CD14-positive monocyte (primary cell): ENCODE measurements around the gene DCLK2. TPM values are rescaled to one million over a fixed set of nuclear protein-coding genes. Genes with fewer than 3 reads are reported as not detected.

Source experiments
- DNase-seq, 3 donors: peaks; one replicate each; pipeline ENCODE4 v3.0.0-alpha.2; 2011 to 2022
- H2AFZ ChIP-seq: 2 replicates; pipeline ENCODE4 v1.6.0; 2012; ENCODE audit warnings: mild to moderate bottlenecking, low read depth, low read length, inconsistent platforms; ENCODE audit not compliant: insufficient read depth, poor library complexity, severe bottlenecking
- H3K27ac ChIP-seq, 2 donors: 1 replicate in 1 of 2; 2 replicates in 1 of 2; pipeline ENCODE4 v1.5.1; 2012 to 2013; ENCODE audit warnings: low read length in 2 of 2, control low read depth in 1 of 2, inconsistent platforms in 1 of 2, low read depth in 1 of 2, mild to moderate bottlenecking in 1 of 2
- H3K27me3 ChIP-seq, 2 donors: one replicate each; pipeline versions ENCODE4 v1.6.0 to v1.6.1; 2011 to 2013; ENCODE audit warnings: low read length in 2 of 2; ENCODE audit not compliant: control insufficient read depth in 2 of 2, insufficient read depth in 2 of 2
- H3K36me3 ChIP-seq, 2 donors: replicated peaks in 1 of 2; 1 replicate in 1 of 2; 2 replicates in 1 of 2; pipeline versions ENCODE4 v1.5.1 to v1.6.1; 2012 to 2013; ENCODE audit warnings: low read length in 2 of 2, control low read depth in 1 of 2, inconsistent platforms in 1 of 2, mild to moderate bottlenecking in 1 of 2; ENCODE audit not compliant: insufficient read depth in 2 of 2, control insufficient read depth in 1 of 2
- H3K4me1 ChIP-seq, 2 donors: 1 replicate in 1 of 2; 2 replicates in 1 of 2; pipeline versions ENCODE4 v1.5.1 to v1.6.1; 2012 to 2013; ENCODE audit warnings: low read length in 2 of 2, control low read depth in 1 of 2, inconsistent platforms in 1 of 2, mild to moderate bottlenecking in 1 of 2, moderate library complexity in 1 of 2; ENCODE audit not compliant: insufficient read depth in 2 of 2, control insufficient read depth in 1 of 2
- H3K4me2 ChIP-seq: replicated peaks from 2 replicates; pipeline ENCODE3; 2012; ENCODE audit warnings: low read length, moderate library complexity, mild to moderate bottlenecking; ENCODE audit not compliant: poor library complexity, severe bottlenecking; ENCODE audit errors: extremely low read depth
- H3K4me3 ChIP-seq, 3 experiments: fragments of 200-600 bp in 1 of 3; sonication (generic) in 1 of 3; replicated peaks in 1 of 3; 1 replicate in 2 of 3; 2 replicates in 1 of 3; pipeline ENCODE4 v1.5.1; 2011 to 2013; ENCODE audit warnings: low read length in 3 of 3, mild to moderate bottlenecking in 3 of 3, control low read depth in 2 of 3, low read depth in 2 of 3, inconsistent platforms in 1 of 3, moderate library complexity in 1 of 3
- H3K79me2 ChIP-seq: 2 replicates; pipeline ENCODE4 v1.6.0; 2012; ENCODE audit warnings: mild to moderate bottlenecking, control low read depth, inconsistent platforms, low read length, moderate library complexity; ENCODE audit not compliant: insufficient read depth
- H3K9ac ChIP-seq: 2 replicates; pipeline ENCODE4 v1.6.0; 2017; ENCODE audit warnings: low read length, mild to moderate bottlenecking; ENCODE audit not compliant: insufficient read depth, poor library complexity, severe bottlenecking
- H3K9me3 ChIP-seq, 2 donors: replicated peaks in 1 of 2; 1 replicate in 1 of 2; 2 replicates in 1 of 2; pipeline versions ENCODE4 v1.5.1 to v1.6.1; 2012 to 2013; ENCODE audit warnings: low read length in 2 of 2, control low read depth in 1 of 2; ENCODE audit not compliant: control insufficient read depth in 1 of 2, insufficient read depth in 1 of 2
- H4K20me1 ChIP-seq: 2 replicates; pipeline ENCODE4 v1.6.0; 2012; ENCODE audit warnings: mild to moderate bottlenecking, low read length, control low read depth, moderate library complexity; ENCODE audit not compliant: insufficient read depth
- H3K27ac Mint-ChIP-seq, 7 donors: one replicate each; pipeline ENCODE4 v1.8.0; 2020; ENCODE audit warnings: mild to moderate bottlenecking in 7 of 7, mixed read lengths in 7 of 7, moderate library complexity in 6 of 7, inconsistent platforms in 2 of 7
- H3K27me3 Mint-ChIP-seq, 3 donors: one replicate each; pipeline ENCODE4 v1.8.0; 2021 to 2022; ENCODE audit warnings: low read depth in 3 of 3, mild to moderate bottlenecking in 3 of 3, mixed read lengths in 3 of 3, moderate library complexity in 3 of 3, inconsistent platforms in 1 of 3
- H3K36me3 Mint-ChIP-seq, 2 donors: one replicate each; pipeline ENCODE4 v1.8.0; 2020; ENCODE audit warnings: mixed read lengths in 2 of 2, inconsistent platforms in 1 of 2, mild to moderate bottlenecking in 1 of 2
- H3K4me1 Mint-ChIP-seq: one replicate; pipeline ENCODE4 v1.8.0; 2020; ENCODE audit warnings: mild to moderate bottlenecking, mixed read lengths
- H3K4me3 Mint-ChIP-seq, 2 donors: one replicate each; pipeline ENCODE4 v1.8.0; 2020; ENCODE audit warnings: mild to moderate bottlenecking in 2 of 2, mixed read lengths in 2 of 2, moderate library complexity in 1 of 2
- H3K9me3 Mint-ChIP-seq, 7 donors: one replicate each; pipeline ENCODE4 v1.8.0; 2020 to 2022; ENCODE audit warnings: mixed read lengths in 7 of 7, mild to moderate bottlenecking in 6 of 7, moderate library complexity in 6 of 7, inconsistent platforms in 2 of 7
- WGBS: methylation state at CpG from one replicate; pipeline ENCODE4 v1.1.5; 2013; ENCODE audit warnings: missing lambda C conversion rate; ENCODE audit not compliant: insufficient coverage; 5-methylcytosine and 5-hydroxymethylcytosine counted together
- intact Hi-C, 2 donors: fragments of 100-400 bp; cut with micrococcal nuclease; formaldehyde crosslinking; loops; one replicate each; pipeline versions ENCODE4 v1.15.0 to v1.15.1; 2023
- polyA plus RNA-seq, 3 donors: library from polyadenylated mRNA; depleted of rRNA in 1 of 3; unstranded in 2 of 3; stranded (reverse) in 1 of 3; fragments of 300-500 nt in 2 of 3; fragments of >200 nt in 1 of 3; fragmentation: Illumina TruSeq in 2 of 3; gene quantifications; 1 replicate in 2 of 3; 2 replicates in 1 of 3; pipeline ENCODE4 v1.2.3, GENCODE V29; 2012 to 2021
- TF ChIP-seq, protein P1 (sequence below): fragments of 200-600 bp; IDR thresholded peaks from one replicate; pipeline ENCODE4 v1.8.0; 2022; ENCODE audit warnings: antibody characterized with exemption, mild to moderate bottlenecking

The DCLK2 gene
- polyA plus RNA-seq, 3 donors: 0.13 TPM; not detected in 2

DNA sequence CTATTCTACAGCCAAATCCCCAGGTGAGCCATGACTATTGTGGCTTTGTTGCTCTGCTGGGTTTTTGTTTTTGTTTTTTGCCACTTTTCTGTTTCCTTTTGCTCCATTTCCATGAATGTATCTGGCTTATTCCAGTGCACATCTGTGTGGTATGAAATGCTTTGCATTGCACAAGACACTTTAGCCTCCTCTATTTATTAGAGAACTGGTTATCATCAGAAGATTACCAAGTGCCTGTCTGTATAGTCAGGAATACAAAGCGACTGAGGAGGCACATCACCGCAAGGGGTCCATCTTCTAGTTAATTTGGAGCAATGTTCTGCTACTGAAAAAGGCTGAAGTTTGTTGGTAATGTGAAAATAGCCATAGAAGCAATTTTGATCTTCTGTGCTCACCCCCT lies 120.8 kb downstream of the DCLK2 start:
- Histone ChIP-seq H3K27me3 (no peaks in the 10 kb centered on the region), H3K4me2 (no peak overlapping the region), H3K36me3 (no peaks in the 10 kb centered on the region), H3K27ac (no peak overlapping the region), H3K9me3 (no peaks in the 10 kb centered on the region), H3K4me3 (no peak overlapping the region), H3K79me2 (no peaks in the 10 kb centered on the region), H3K9ac (no peak overlapping the region), H3K4me1 (no peaks in the 10 kb centered on the region), H4K20me1 (no peaks in the 10 kb centered on the region), H2AFZ (no peak overlapping the region)
- TF ChIP-seq, protein P1, sequence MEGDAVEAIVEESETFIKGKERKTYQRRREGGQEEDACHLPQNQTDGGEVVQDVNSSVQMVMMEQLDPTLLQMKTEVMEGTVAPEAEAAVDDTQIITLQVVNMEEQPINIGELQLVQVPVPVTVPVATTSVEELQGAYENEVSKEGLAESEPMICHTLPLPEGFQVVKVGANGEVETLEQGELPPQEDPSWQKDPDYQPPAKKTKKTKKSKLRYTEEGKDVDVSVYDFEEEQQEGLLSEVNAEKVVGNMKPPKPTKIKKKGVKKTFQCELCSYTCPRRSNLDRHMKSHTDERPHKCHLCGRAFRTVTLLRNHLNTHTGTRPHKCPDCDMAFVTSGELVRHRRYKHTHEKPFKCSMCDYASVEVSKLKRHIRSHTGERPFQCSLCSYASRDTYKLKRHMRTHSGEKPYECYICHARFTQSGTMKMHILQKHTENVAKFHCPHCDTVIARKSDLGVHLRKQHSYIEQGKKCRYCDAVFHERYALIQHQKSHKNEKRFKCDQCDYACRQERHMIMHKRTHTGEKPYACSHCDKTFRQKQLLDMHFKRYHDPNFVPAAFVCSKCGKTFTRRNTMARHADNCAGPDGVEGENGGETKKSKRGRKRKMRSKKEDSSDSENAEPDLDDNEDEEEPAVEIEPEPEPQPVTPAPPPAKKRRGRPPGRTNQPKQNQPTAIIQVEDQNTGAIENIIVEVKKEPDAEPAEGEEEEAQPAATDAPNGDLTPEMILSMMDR: no peak
- Mint-ChIP-seq H3K27me3 (no peaks in the 10 kb centered on the region), H3K4me3 (no peak overlapping the region), H3K36me3 (no peaks in the 10 kb centered on the region), H3K27ac (no peak overlapping the region), H3K9me3 (no peaks in the 10 kb centered on the region), H3K4me1 (no peaks in the 10 kb centered on the region)
- DNase-seq: no peak
- intact Hi-C loops: no loop called here
- no CpG with 5 or more reads among the region's 2 CpGs for WGBS

DNA sequence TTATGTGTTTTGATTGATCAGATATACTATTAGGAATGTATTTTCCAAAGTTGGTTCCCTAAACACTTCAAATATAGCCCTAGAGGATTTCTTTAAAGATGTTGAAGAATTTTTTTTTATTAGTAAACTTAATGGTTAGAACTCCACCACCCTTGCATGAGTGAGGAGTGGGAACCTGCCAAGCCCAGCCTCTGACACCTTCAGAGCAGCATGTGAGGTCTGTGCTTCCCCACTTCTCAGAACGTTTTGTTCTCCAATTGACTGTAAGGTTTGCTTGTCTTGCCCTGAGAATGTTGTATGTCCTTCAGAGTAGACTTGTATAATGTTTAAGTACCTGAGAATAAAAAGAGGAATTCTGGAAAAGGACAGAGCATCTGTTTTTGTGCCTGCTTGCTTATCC lies 126.8 kb downstream of the DCLK2 start:
- 86% methylated on average over 1 of the region's 1 CpG for WGBS
- Mint-ChIP-seq H3K4me3 (no peak overlapping the region), H3K27ac (no peak overlapping the region), H3K9me3 (no peaks in the 10 kb centered on the region), H3K36me3 (no peaks in the 10 kb centered on the region), H3K4me1 (no peaks in the 10 kb centered on the region), H3K27me3 (peaks cover 0 to 2% (median 2%) of the 10 kb centered on the region in 3 donors)
- Histone ChIP-seq H3K9ac (no peak overlapping the region), H3K9me3 (no peaks in the 10 kb centered on the region), H3K27ac (no peak overlapping the region), H3K79me2 (no peaks in the 10 kb centered on the region), H3K4me1 (no peaks in the 10 kb centered on the region), H3K4me3 (no peak overlapping the region), H4K20me1 (no peaks in the 10 kb centered on the region), H3K27me3 (no peaks in the 10 kb centered on the region), H3K36me3 (no peaks in the 10 kb centered on the region), H3K4me2 (no peak overlapping the region), H2AFZ (no peak overlapping the region)
- TF ChIP-seq, protein P1: no peak
- no peak for DNase-seq
- intact Hi-C loops: loop anchor here in 1 of 2 donors (10.0 kb wide), 1 partner anchor 200 kb away; no protein-coding TSS in a partner anchor
